ENCODE measurements around the gene GZMH.
"Not testable (repeated sequence)": the region's sequence is repeated elsewhere in the genome, so short reads cannot be mapped to it uniquely, and the experiment has no call there.

Gene GZMH

DNA sequence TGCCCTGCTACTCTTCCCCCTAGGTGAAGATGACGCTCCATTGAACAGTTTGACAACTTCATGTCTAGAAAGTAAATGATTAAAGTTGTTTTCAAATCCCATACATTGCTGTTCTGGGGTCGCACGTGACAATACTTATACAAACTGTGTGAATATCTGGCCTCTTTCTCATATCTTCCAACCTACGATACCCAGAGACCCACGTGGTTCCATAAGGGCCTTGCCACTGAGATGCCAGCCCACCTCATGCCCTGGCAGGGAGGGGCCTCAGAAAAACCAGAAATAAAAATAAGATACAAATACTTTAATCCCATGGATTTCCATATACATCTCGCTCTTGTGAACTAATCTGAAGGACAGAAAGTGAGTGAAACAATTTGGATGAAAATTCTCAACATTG, 20.0 kb upstream of the GZMH start:
- H3K27me3 ChIP-seq (ENCODE audit: insufficient read depth, low read length), result no peaks in the 10 kb centered on the region
- no peaks in the 10 kb centered on the region for H3K9me3 ChIP-seq (ENCODE audit: insufficient read depth, low read depth, low read length)
- no peaks in the 10 kb centered on the region for H3K36me3 ChIP-seq (ENCODE audit: insufficient read depth, low read depth, low read length)
- H3K9ac ChIP-seq (ENCODE audit: low read depth, low read length), result no peak overlapping the region
- no peak overlapping the region for H3K4me3 ChIP-seq (ENCODE audit: low read length)
- no peak overlapping the region for H3K27ac ChIP-seq (ENCODE audit: low read length)
- H3K4me1 ChIP-seq (ENCODE audit: insufficient read depth, low read length), result no peaks in the 10 kb centered on the region

DNA sequence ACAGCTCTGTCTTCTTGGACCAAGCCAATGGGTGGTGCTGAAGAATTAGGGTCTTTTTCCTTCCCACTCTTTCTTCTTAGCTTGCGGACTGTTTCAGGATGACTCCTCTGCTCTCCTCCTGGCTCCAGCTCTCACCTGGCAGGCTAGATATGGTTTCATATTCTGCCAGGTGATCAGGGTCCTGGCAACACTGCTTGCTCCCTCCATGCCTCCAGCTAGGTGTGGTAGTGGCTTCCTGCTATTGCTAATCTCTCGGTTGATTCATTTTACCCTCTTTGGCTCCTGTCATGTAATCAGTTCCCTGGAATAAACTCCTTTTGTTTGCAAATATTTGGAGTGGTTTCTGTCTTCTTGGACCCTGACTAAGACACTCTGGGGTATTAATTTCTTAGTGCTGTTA, 4.3 kb upstream of the GZMH start:
- H3K27ac ChIP-seq (ENCODE audit: low read length), result no peak overlapping the region
- no peaks in the 10 kb centered on the region for H3K27me3 ChIP-seq (ENCODE audit: insufficient read depth, low read length)
- no peak overlapping the region for H3K9ac ChIP-seq (ENCODE audit: low read depth, low read length)
- no peaks in the 10 kb centered on the region for H3K9me3 ChIP-seq (ENCODE audit: insufficient read depth, low read depth, low read length)
- H3K36me3 ChIP-seq (ENCODE audit: insufficient read depth, low read depth, low read length), result no peaks in the 10 kb centered on the region
- no peak overlapping the region for H3K4me3 ChIP-seq (ENCODE audit: low read length)
- H3K4me1 ChIP-seq (ENCODE audit: insufficient read depth, low read length), result no peaks in the 10 kb centered on the region

- Histone ChIP-seq H3K27me3 (ENCODE audit: insufficient read depth, low read length) (no peaks in the 10 kb centered on the region), H3K9me3 (ENCODE audit: insufficient read depth, low read depth, low read length) (no peaks in the 10 kb centered on the region), H3K4me3 (ENCODE audit: low read length) (no peak overlapping the region), H3K36me3 (ENCODE audit: insufficient read depth, low read depth, low read length) (no peaks in the 10 kb centered on the region), H3K9ac (ENCODE audit: low read depth, low read length) (no peak overlapping the region), H3K27ac (ENCODE audit: low read length) (no peak overlapping the region), H3K4me1 (ENCODE audit: insufficient read depth, low read length) (no peaks in the 10 kb centered on the region)
Measured at GRCh38 chr14:24613241-24613640, 3.8 kb upstream of the GZMH start.

DNA sequence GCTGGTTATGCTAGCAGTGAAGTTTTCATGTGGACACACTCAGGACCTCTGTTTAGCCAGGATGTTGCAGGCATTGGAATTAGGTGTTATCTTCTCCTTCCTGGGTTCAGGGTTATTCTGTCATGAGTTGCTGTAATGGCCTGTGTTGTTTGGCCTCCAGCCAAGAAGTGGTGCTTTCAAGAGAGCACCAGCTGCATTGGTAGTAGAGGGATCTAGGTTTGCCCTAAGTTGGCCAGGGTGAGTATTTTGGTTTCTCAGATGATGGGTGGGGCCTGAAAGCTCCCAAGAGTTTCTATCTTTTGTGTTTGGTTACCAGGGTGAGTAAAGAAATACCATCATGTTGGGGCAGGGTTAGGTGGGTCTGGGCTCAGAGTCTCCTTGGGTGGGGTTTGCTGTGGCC, 2.7 kb upstream of the GZMH start:
- no peaks in the 10 kb centered on the region for H3K4me1 ChIP-seq (ENCODE audit: insufficient read depth, low read length)
- no peak overlapping the region for H3K9ac ChIP-seq (ENCODE audit: low read depth, low read length)
- H3K27ac ChIP-seq (ENCODE audit: low read length), result no peak overlapping the region
- H3K36me3 ChIP-seq (ENCODE audit: insufficient read depth, low read depth, low read length), result no peaks in the 10 kb centered on the region
- H3K4me3 ChIP-seq (ENCODE audit: low read length), result no peak overlapping the region
- no peaks in the 10 kb centered on the region for H3K27me3 ChIP-seq (ENCODE audit: insufficient read depth, low read length)
- no peaks in the 10 kb centered on the region for H3K9me3 ChIP-seq (ENCODE audit: insufficient read depth, low read depth, low read length)

DNA sequence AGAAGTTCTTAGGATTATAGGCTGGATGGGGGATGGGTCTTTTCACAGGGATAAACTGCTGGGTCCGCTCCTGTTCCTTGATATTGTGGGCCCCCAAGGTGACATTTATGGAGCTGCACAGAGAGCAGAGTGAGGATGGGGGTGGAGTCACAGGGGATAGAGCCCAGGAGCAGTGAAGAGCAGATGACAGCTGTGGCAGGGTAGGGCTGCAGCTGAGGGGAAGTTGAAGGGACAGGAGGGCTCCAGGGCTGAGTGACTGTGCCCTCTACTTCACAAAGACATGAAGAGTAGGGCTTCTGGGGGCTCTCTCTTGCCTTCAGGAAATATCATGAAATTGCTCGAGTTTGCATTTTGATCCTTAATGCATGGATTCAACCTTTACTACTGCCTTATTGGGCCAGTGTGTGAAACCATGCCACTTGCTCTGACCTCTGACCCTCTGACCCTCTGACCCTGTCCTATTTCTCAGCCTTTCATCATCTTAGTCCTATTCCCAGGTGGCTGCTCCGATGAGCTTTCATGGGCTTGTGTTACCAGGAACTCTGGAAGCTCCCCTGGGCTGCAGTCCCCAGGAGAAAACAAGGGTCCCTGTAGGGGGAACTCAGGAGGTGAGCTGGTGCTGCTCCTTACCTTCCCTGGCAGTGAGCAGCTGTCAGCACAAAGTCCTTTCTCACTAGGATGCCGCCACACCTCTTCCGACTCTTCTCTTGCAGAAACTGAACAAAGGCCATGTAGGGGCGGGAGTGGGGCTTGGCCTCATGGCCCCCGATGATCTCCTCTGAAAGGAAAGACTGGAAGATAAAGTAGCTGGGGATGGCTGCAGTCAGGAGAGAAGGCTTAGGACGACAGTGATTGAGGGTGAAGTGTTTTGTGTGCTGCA, 1.6 kb downstream of the GZMH start:
- no peaks in the 10 kb centered on the region for H3K4me1 ChIP-seq (ENCODE audit: insufficient read depth, low read length)
- H3K4me3 ChIP-seq (ENCODE audit: low read length), result no peak overlapping the region
- no peak overlapping the region for H3K27ac ChIP-seq (ENCODE audit: low read length)
- no peak overlapping the region for H3K9ac ChIP-seq (ENCODE audit: low read depth, low read length)
- H3K36me3 ChIP-seq (ENCODE audit: insufficient read depth, low read depth, low read length), result no peaks in the 10 kb centered on the region
- no peaks in the 10 kb centered on the region for H3K27me3 ChIP-seq (ENCODE audit: insufficient read depth, low read length)
- H3K9me3 ChIP-seq (ENCODE audit: insufficient read depth, low read depth, low read length), result no peaks in the 10 kb centered on the region

GRCh38 chr14:24607081-24607480, 2.4 kb downstream of the GZMH start:
- no peaks in the 10 kb centered on the region for H3K4me1 ChIP-seq (ENCODE audit: insufficient read depth, low read length)
- H3K4me3 ChIP-seq (ENCODE audit: low read length), result no peak overlapping the region
- H3K9me3 ChIP-seq (ENCODE audit: insufficient read depth, low read depth, low read length), result no peaks in the 10 kb centered on the region
- no peak overlapping the region for H3K27ac ChIP-seq (ENCODE audit: low read length)
- H3K9ac ChIP-seq (ENCODE audit: low read depth, low read length), result no peak overlapping the region
- H3K36me3 ChIP-seq (ENCODE audit: insufficient read depth, low read depth, low read length), result no peaks in the 10 kb centered on the region
- H3K27me3 ChIP-seq (ENCODE audit: insufficient read depth, low read length), result no peaks in the 10 kb centered on the region

DNA sequence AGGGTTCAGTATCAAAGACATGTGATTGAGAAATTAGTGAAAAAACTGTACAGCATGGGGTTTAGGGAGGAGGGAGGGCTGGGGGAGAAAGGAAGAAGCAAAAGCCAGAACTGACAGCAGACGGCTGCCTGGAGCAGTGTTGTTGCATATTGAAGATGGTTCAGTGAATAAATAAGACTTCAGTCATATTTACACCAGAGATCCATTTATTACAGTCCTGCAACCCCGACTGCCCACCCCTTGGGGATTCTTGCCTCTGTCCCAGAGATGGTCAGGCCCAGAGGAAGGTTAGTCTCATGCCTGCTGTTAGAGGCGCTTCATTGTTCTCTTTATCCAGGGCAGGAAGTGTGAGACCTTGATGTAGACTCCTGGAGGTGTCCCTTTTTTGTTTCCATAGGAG, 3.2 kb downstream of the GZMH start:
- no peaks in the 10 kb centered on the region for H3K36me3 ChIP-seq (ENCODE audit: insufficient read depth, low read depth, low read length)
- H3K9me3 ChIP-seq (ENCODE audit: insufficient read depth, low read depth, low read length), result no peaks in the 10 kb centered on the region
- no peak overlapping the region for H3K27ac ChIP-seq (ENCODE audit: low read length)
- no peak overlapping the region for H3K4me3 ChIP-seq (ENCODE audit: low read length)
- no peaks in the 10 kb centered on the region for H3K4me1 ChIP-seq (ENCODE audit: insufficient read depth, low read length)
- no peaks in the 10 kb centered on the region for H3K27me3 ChIP-seq (ENCODE audit: insufficient read depth, low read length)
- no peak overlapping the region for H3K9ac ChIP-seq (ENCODE audit: low read depth, low read length)

GRCh38 chr14:24605435-24606190, 3.9 kb downstream of the GZMH start:
- no peaks in the 10 kb centered on the region for H3K4me1 ChIP-seq (ENCODE audit: insufficient read depth, low read length)
- H3K36me3 ChIP-seq (ENCODE audit: insufficient read depth, low read depth, low read length), result no peaks in the 10 kb centered on the region
- H3K27me3 ChIP-seq (ENCODE audit: insufficient read depth, low read length), result no peaks in the 10 kb centered on the region
- H3K4me3 ChIP-seq (ENCODE audit: low read length), result no peak overlapping the region
- no peaks in the 10 kb centered on the region for H3K9me3 ChIP-seq (ENCODE audit: insufficient read depth, low read depth, low read length)
- no peak overlapping the region for H3K27ac ChIP-seq (ENCODE audit: low read length)
- no peak overlapping the region for H3K9ac ChIP-seq (ENCODE audit: low read depth, low read length)

GRCh38 chr14:24597403-24597802, 12.1 kb downstream of the GZMH start:
- no peaks in the 10 kb centered on the region for H3K36me3 ChIP-seq (ENCODE audit: insufficient read depth, low read depth, low read length)
- no peak overlapping the region for H3K4me3 ChIP-seq (ENCODE audit: low read length)
- H3K27ac ChIP-seq (ENCODE audit: low read length), result no peak overlapping the region

GRCh38 chr14:24595073-24595808, 14.2 kb downstream of the GZMH start:
- no peak overlapping the region for H3K4me3 ChIP-seq (ENCODE audit: low read length)
- no peak overlapping the region for H3K9ac ChIP-seq (ENCODE audit: low read depth, low read length)
- no peaks in the 10 kb centered on the region for H3K36me3 ChIP-seq (ENCODE audit: insufficient read depth, low read depth, low read length)
- H3K27me3 ChIP-seq (ENCODE audit: insufficient read depth, low read length), result no peaks in the 10 kb centered on the region
- H3K27ac ChIP-seq (ENCODE audit: low read length), result no peak overlapping the region
- peaks cover 10% of the 10 kb centered on the region; the same call in 1 of the 2 replicates for H3K9me3 ChIP-seq (ENCODE audit: insufficient read depth, low read depth, low read length)
- H3K4me1 ChIP-seq (ENCODE audit: insufficient read depth, low read length), result no peaks in the 10 kb centered on the region

More at GRCh38 chr14:24597403-24597802, 12.1 kb downstream of the GZMH start:
- Histone ChIP-seq H3K9ac (ENCODE audit: low read depth, low read length) (no peak overlapping the region), H3K27me3 (ENCODE audit: insufficient read depth, low read length) (no peaks in the 10 kb centered on the region), H3K9me3 (ENCODE audit: insufficient read depth, low read depth, low read length) (peaks cover 8% of the 10 kb centered on the region; the same call in 1 of the 2 replicates), H3K4me1 (ENCODE audit: insufficient read depth, low read length) (no peaks in the 10 kb centered on the region)

GRCh38 chr14:24591004-24591403, 18.5 kb downstream of the GZMH start:
- H3K9ac ChIP-seq (ENCODE audit: low read depth, low read length); H3K4me3 ChIP-seq (ENCODE audit: low read length); H3K4me1 ChIP-seq (ENCODE audit: insufficient read depth, low read length); H3K27ac ChIP-seq (ENCODE audit: low read length); H3K36me3 ChIP-seq (ENCODE audit: insufficient read depth, low read depth, low read length); H3K27me3 ChIP-seq (ENCODE audit: insufficient read depth, low read length): not testable (repeated sequence)
- peaks cover 20% of the 10 kb centered on the region for H3K9me3 ChIP-seq (ENCODE audit: insufficient read depth, low read depth, low read length)
